NCI-H748 (cell line): ENCODE data around the gene PNMA8C.
"Not testable (repeated sequence)": the region's sequence is repeated elsewhere in the genome, so short reads cannot be mapped to it uniquely, and the experiment has no call there.

Experiments used
- DNase-seq: peaks from one replicate; lab custom pipeline; 2025; ENCODE audit not compliant: unreplicated experiment; lab: John Stamatoyannopoulos, UW

Gene PNMA8C

DNA sequence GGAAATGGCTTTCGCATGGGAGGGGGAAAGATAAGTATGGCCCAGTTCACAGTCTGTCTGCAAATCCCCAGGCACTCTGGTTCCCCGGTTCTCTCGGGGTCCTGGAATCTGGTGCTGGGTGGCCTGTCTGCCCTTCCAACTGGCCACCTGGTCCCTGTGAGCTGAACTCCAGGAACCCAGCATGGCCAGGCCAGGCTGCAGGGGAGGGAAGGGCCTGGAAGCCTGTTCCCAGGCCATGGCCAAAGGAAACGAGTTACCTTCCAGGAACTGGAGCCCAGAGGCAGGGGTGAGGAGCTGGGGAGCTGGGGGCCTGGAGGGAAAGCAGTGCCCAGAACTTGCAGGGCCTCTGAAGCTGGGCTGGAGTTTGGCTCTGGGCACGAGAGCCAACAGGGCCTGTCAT lies 19.1 kb upstream of the PNMA8C start:
- DNase-seq, result no peak

- DNase-seq, result no peak
Observed at GRCh38 chr19:46447006-46447405, 18.3 kb upstream of the PNMA8C start.

DNA sequence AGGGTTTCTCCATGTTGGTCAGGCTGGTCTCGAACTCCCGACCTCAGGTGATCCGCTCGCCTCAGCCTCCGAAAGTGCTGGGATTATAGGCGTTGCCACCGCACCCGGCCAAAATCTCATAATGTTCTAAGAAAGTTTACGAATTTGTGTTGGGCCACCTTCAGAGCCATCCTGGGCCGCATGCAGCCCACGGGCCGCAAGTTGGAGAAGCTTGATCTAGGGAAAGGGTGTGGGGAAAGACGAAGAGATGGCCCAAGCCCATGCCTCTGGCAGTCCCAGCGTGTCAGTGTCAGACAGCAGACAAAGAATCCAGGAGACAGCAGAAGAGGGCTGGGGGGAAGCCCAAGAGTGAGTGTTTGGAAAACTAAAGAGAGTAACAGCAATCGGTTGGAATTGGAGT lies 17.3 kb upstream of the PNMA8C start:
- no peak for DNase-seq

DNA sequence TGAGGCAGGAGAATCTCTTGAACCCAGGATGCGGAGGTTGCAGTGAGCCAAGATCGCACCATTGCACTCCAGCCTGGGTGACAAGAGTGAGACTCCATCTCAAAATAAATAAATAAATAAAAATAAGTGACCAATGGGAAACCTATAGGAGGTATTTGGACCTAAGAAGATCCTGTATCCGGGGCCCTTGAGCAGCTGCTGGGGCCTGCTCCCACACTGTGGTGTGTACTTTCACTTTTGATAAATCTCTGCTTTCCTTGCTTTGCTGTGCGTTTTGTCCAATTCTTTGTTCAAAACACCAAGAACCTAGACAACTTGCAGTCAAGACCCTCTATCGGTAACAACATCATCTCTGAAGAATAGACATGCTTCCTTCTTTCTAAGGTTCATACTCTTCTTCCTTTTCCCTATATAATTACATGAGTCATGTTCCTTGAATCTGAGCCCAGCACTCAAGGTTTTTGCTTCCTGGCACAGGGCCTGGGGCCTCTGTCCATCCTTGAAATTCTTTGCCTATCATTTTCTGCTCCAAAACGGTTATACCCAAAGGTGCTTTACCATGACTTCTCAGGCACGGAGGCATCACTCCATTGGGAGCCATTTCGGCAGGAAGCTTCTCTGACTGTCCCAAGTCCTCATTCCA lies 14.2 kb upstream of the PNMA8C start:
- DNase-seq, result no peak

DNA sequence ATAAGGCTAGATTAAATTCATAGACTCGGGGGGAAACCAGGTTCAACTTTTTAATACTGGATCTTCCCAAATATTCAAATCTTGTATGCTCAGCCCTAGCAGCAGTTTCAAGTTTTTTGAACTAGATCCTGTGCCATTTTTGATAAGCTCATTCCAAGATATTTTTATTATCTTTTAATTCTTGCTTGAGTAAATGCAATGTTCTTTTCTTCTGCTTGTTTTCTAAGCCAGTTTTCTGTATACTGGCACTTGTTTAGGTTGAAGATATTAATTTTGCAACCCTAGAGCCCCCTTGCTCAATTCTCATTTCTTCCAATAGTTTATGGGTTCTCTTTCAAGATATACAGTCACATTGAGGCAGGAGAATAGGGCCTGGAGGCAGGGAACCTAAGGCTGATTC lies 13.1 kb upstream of the PNMA8C start:
- DNase-seq, result no peak

- DNase-seq, result not testable (repeated sequence)
Observed at GRCh38 chr19:46435689-46436088, 7.0 kb upstream of the PNMA8C start.

GRCh38 chr19:46435009-46435408 lies 6.3 kb upstream of the PNMA8C start:
- no peak for DNase-seq

- not testable (repeated sequence) for DNase-seq
Observed at GRCh38 chr19:46433470-46433869, 4.7 kb upstream of the PNMA8C start.

GRCh38 chr19:46431824-46432223 lies 3.1 kb upstream of the PNMA8C start:
- peak; percentile 28 for DNase-seq

DNA sequence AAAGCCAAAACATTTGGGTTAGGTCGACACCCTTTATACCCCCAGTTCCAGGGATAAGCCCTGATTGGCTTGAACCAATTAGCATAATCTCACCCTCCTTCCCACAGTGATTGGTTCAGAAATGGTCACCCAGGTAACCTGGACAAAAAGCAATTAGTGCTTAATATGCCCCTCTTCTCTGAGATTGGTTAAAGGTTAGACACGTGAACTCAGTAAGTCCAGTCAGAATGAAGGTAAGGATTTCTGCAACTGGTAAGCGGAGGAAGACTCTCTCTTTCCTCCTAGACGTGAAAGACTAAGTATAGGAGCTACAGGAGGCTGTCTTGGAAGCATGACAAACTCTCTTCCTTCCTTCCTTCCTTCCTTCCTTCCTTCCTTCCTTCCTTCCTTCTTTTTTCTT lies 1.3 kb upstream of the PNMA8C start:
- DNase-seq, result peak; percentile 47

GRCh38 chr19:46427518-46428045 lies 1.2 kb downstream of the PNMA8C start:
- no peak for DNase-seq

GRCh38 chr19:46426506-46427162 lies 2.1 kb downstream of the PNMA8C start:
- DNase-seq, result peak; percentile 90

DNA sequence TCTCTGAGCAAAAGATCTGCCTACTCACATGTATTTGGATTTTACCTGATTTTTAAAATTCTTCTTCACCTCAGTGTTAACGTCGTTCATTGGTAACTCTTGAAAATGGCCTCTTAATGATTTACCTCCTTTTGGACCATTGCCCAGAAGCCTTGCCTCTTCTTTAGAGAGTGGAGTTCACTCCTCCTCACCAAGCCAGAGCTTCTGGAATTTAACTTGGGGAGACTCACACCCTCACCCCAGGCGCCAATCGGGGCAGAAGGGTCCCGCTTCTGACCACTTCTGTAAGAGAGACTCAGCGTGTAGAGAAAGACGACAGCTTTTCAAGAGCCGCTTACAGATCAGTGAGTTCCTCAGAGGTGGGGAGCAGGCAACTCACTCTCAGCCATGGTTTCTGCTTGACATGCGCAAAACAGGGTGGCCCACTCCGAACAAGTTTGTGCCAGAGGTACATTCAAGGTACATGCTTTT lies 2.7 kb downstream of the PNMA8C start:
- peak; percentile 62 for DNase-seq

DNA sequence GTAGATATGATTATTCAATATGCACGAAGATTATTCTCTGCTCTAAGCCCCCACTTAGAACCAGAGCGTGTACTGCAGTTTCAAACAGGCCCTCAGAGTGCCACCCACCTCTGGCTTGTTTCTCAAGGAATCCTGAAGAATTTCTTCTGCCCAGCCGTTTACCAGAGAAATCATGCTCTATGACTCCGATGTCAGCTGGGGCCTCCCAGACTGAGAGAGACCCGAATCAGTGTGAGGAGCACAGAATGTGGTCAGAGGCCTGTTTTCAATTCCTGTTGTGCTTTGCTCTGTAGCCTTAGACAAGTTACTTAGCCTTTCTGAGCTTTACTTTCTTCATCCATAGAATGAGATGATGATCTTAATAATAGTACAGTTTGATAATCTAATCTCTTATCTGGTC lies 5.5 kb downstream of the PNMA8C start:
- DNase-seq, result no peak

DNA sequence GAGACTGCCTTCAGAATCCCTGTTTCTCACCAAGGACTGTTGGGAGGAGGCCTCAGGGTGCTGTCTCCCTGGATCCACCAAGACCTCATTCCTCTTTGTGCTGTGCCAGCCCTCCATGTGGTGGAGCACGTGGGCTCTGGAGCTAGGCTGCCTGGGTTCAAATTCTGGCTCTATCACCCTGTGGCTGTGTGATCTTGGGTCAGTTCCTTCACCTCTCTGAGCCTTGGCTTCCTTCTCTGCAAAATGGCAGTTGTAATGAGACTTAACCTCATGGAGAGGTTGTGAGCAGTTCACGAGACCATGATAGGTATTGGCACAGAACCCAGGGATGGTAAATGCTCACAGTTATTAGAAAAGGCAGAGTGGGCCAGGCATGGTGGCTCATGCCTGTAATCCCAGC lies 6.4 kb downstream of the PNMA8C start:
- DNase-seq, result no peak

DNA sequence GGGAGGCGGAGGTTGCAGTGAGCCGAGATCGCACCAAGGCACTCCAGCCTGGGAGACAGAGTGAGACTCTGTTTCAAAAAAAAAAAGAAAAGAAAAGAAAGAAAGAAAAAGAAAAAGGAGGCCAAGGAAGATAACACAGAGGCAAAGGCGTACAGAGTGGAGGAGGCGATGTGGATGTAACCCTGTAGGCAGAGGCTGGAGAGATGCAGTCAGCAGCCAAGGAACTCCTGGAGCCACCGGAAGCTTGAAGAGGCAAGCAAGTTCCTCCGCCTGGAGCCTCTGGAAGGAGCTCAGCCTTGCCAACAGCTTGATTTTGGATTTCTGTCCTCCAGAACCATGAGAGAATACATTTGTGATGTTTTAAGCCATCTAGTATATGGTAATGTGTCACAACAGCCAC lies 8.7 kb downstream of the PNMA8C start:
- DNase-seq, result no peak

GRCh38 chr19:46415804-46416709 lies 12.7 kb downstream of the PNMA8C start:
- DNase-seq, result peak; percentile 99

DNA sequence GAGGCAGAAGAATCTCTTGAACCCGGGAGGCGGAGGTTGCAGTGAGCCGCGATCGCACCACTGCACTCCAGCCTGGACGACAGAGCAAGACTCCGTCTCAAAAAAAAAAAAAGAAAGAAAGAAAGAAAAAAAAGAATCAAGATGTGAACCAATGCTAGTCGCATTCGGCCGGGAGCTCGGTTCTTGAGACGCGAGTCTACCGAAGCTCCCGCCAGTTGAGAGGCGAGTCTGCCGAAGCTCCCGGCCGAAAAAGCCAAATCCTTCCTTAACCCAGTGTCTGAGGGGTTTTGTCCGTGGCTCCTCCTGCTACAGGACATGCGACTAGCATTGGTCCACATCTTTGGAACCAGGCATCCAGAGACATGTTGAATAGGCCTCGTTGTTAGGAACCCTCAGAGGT lies 13.8 kb downstream of the PNMA8C start:
- not testable (repeated sequence) for DNase-seq

- DNase-seq, result peak; percentile 99
Observed at GRCh38 chr19:46413262-46414031, 15.3 kb downstream of the PNMA8C start, which contains the start of gene CCDC8. TSS of gene CCDC8 (minus strand) at chr19:46413564. CDS start at chr19:46412810, 754 bp downstream.

DNA sequence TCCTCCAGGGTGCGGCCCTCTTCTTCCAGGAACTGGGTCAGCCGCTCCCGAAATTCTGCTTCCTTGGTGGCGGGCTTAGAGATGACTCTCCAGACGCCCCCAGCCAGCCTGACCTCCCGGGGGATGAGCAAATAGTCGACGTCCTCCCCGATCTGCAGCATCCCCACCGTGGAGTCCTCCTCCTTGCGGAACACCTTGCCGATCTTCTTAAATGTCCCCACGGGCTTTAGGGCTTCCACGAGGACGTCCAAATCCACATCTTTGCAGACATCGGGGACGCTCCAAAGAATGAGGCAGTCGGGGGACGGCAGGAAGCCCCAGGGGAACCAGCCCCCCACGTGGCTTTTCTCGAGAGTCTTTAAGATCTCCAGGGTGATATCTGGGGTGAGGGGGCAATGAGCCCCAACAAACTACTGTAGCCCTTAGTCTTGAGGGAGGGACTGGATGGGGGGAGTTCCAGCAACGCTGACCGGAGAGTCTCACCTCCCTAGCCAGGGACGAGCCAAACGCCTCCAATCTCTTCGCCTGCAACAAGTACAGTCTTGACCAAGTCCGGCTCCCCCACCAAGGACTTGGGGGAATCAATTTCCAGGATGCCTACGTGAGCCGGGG lies 16.0 kb downstream of the PNMA8C start:
- no peak for DNase-seq
